GM21737 (cell line): ENCODE measurements around the gene ZNRD2.

Experiments
- ATAC-seq: cut with Tn5 transposase; IDR thresholded peaks from one replicate; pipeline ENCODE4 v1.9.1; 2021; ENCODE audit warnings: mild to moderate bottlenecking, moderate library complexity; ENCODE audit not compliant: unreplicated experiment

The ZNRD2 gene

DNA sequence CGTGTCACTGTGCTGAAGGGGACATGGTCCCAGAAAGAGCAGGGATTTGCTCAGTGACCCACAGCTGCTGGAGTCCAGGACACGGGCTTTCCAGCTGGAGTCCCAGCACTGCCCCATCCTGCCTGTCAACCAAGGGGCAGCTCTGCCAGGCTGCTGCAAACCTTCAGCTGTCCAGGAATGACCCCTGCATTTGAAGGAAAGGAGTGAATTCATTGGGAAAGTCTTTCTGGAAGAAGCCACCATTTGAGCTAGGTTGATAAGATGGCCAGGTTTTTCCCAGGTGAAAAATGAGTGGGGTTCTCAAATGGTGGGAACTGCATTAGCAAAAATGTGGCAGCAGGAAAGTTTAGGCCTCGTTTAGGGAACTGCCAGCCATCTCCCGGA, 16.0 kb downstream of the ZNRD2 start:
- ATAC-seq: no peak

GRCh38 chr11:65586676-65587075, 16.4 kb downstream of the ZNRD2 start:
- no peak for ATAC-seq

DNA sequence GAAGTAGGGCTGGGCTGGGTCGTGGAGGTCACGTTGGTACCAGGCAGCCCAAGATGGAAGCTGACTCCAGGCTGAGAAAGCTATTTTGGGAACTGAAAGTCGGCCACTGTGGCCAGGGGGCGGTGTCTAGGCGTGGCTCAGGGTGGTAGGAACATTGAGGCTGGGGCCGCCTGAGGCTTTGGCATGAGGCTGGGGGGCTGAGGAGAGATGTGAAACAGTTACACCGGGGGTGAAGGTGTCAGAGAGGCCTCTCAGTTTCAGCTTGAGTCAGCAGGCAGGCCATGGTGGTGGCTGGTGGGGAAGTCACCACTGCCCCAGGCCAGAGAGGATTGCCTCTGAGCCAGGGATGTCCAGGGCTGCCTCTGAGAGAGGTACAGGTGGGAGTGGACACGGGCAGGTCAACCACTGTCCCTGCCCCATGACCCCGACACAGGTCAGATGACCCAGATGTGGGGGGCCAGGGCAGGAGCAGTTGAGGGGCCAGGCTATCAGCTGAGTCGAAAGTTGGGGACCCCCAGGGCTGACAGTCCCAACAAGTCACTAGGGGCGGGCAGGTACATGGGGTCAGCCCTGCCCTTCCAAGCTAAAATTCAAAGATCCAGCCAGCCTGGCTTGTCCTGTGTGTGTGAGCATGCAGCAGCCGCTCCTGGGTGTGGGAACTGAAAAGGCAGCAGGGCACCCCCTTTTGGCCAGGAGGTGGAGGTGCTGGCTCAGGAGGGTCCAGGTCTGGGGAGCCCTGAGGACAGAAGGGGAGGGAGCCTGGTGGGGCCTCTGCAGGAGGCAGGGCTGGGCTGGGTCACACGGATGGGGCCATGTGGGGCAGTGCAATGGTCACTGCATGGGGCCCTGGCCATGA, 18.1 kb downstream of the ZNRD2 start:
- peak; percentile 73 for ATAC-seq

- ATAC-seq: no peak
These were observed 19.4 kb downstream of the ZNRD2 start for GRCh38 chr11:65589444-65590239.

DNA sequence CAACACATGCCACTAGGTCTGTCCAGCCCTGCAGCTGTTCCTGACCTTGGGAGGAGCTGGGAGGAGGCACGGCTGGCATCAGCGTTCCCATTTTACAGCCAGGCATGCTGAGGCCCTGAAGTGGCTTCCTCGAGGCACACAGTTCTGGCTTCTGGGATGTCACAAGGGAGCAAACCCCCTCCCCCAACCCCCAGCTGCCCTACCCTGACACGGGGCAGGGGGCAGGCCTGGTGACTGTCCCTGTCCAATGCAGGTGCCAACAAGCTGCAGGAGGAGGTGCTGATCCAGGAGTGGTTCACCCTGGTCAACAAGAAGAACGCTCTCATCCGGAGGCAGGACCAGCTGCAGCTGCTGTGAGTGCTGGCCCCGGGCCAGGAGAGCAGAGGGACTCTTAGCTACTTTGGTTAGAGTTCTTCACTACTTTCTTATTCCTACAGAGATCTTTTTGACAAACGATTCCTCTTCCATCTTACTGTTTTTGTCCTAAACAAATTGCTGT, 20.0 kb downstream of the ZNRD2 start:
- no peak for ATAC-seq

DNA sequence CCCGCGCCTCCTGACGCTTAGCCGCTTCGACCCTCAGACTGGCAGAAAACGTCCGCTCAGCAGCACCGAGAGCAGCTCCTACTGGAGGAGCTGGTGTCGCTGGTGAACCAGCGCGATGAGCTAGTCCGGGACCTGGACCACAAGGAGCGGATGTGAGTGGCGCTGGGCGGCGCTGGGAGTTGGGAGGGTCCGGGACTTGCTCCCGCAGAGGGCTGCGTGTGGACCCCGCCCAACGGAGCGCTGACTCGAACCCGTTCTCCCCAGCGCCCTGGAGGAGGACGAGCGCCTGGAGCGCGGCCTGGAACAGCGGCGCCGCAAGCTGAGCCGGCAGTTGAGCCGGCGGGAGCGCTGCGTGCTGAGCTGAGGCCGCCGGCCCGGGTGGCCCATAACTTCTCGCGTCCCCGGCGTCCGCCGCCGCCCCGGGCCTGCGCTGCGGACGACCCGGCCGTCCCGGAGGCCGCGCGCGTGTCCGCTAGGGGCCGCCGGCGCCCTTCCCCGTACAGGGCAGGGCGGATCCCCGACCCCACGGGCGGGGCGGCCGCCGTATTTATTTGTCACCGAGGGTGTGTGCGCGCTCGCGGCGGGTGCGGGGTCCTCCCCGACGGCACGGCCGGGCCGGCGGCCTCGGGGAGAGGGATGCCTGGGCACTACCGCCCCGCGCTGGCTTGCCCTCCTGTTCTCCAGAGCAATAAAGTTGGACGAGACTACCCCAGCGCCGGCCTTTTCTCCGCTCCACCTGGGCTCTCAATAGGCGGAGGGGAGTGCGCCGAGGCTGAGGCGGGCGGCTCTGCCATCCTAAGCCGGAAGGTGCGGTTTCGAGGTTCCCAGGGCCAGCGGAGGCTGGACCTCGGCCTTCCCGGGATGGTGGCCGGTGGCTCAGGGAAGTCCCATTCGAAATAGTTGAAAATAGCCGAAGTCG, 21.9 kb downstream of the ZNRD2 start:
- ATAC-seq: no peak

- ATAC-seq: no peak
These were observed 22.7 kb downstream of the ZNRD2 start for GRCh38 chr11:65592858-65593517.

- ATAC-seq: no peak
These were observed 23.5 kb downstream of the ZNRD2 start for GRCh38 chr11:65593518-65594414.

GRCh38 chr11:65595131-65595530, 24.9 kb downstream of the ZNRD2 start:
- no peak for ATAC-seq

GRCh38 chr11:65595543-65596281, 25.4 kb downstream of the ZNRD2 start, which contains the start of gene KCNK7:
TSS of gene KCNK7 (minus strand) at chr11:65595800. CDS start at chr11:65595772, 28 bp downstream.
- no peak for ATAC-seq

DNA sequence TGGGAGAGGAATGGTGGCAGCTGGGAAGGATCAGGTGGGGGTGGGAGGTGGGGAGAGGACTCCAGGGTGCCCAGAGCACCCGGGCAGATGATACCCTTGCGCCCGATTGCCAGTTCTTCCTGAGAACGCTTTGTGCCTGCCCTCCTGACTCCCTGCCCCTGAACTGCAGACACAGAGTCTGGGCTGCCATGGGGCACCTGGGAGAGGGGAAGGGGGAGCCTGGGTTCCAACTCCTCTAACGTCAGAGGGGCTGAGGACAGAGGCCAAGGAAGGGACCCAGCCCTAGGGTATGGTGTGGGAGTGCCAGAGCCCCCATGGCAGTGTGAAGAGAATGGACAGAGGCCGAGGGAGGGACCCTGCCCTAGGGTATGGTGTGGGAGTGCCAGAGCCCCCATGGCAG, 26.2 kb downstream of the ZNRD2 start:
- no peak for ATAC-seq

- ATAC-seq: no peak
These were observed 28.0 kb downstream of the ZNRD2 start for GRCh38 chr11:65598258-65598699.

DNA sequence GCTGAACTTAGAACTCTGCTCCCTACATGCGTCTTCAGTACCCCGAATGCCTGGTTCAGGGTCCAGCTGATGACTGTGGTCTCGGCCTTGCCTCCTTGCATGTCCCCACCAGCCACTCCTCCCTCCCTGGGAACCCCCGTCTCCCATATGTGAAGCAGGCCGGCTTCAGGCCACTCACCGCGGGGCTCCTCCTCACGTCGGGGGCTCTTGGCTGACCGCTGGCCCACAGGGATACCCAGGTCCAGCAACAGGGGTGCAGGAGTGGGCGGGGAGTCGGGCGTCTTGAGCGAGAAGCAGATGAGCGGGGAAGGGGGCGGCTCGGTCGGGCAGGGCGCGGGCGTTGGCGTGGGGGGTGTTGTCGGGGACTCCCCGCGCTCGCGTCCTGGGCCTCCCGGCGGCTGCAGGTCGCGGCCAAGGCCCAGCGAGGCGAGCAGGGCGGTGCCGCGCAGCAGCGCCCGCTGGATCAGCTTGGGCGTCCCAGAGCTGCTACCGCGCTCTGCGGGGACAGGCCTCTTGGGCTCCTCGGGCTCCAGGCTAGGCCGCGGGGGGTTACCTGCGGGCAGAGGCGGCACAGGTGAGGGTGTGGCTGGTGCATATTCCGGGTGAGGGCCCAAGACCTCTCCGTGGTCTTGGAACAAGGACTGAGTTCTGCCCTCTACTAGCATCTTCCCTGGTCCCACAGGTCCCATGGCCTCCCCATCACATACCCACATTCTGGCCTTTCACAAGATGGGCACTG, 29.1 kb downstream of the ZNRD2 start:
- ATAC-seq: no peak

DNA sequence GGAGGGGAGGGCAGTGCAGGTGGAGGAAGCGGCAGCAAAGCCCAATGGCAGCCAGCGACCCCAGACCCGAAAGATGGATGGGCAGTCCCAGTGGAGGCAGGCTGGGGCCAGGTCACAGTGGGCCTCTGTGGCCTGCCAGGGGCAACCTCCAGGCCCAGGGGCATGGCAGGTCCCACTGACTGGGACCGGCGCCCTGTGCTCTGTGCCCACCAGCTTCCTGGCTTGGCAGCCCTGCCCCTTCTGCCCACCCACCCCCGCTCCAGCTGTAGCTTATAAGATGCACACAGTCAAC, 29.6 kb downstream of the ZNRD2 start:
- no peak for ATAC-seq

DNA sequence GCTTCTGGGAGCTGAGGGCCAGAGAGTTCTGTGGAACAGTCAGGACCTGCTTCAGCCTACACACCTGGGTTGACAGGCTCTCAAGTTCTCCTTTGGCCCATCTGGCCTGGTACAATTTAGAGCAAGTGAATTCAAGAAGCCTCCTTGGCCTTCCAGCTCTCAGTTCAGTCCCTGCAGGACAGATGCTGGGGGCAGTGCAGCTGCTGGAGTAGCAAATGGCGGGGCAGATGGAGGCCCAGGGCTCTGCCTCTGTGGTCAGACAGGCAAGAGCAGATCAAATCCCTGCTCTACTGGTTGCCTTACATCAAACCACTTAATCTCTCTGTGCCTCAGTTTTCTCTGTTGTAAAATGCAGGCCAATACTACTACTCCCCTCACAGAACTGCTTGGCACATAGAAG, 34.0 kb downstream of the ZNRD2 start:
- no peak for ATAC-seq

DNA sequence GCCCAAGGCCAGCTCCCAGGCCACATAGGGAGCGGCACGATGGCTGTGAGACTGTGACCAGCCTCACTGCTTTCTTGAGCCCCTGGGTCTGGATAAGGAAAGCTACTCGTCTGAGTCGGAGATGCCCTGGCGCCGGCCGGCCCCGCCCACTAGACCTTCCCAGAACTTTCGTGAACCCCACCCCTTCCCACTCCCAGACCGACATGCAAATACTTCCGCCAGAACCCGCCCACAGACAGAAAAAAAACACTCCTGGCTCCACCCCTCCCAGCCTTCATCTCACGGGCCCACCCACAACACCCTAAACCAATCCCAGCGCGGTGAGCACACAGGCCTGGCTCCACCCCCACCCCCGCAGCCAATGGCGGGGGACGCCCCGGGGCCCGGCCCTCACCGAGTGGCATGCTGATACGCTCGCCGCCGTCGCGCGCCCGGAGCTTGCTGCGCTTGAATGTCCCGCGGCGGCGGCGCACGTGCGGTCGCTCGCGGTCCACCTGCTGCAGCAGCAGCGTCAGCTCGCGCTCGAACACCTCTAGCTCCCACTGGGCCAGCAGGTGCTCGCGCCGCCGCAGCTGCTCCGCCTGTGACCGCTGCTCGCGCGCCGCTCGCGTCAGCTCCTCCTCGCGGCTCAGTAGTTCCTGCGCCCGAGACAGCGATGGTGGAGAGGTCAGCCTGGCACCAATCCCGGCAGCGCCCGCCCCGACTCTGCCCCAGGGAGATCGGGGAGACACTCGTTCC, 36.8 kb downstream of the ZNRD2 start:
- no peak for ATAC-seq
